Neuronal stem cell (in vitro differentiated cells): ENCODE data around the gene ZNF8.
A peak's percentile ranks its signal among the peaks of the same experiment; 100 is the strongest.

ENCODE experiments used
- DNase-seq: peaks from one replicate; pipeline ENCODE4 v3.0.0-alpha.2; 2013; ENCODE audit warnings: low spot score
- H2AFZ ChIP-seq: one replicate; pipeline ENCODE4 v1.6.1; 2013; ENCODE audit warnings: mild to moderate bottlenecking, low read length, inconsistent platforms
- H2AK5ac ChIP-seq: 2 replicates; pipeline ENCODE4 v1.6.1; 2013; ENCODE audit warnings: low read depth, mild to moderate bottlenecking, inconsistent platforms, low read length, moderate library complexity, mixed read lengths
- H2BK120ac ChIP-seq: 2 replicates; pipeline ENCODE4 v1.6.1; 2013; ENCODE audit warnings: low read depth, mild to moderate bottlenecking, inconsistent platforms, low read length, moderate library complexity, mixed read lengths
- H2BK12ac ChIP-seq: one replicate; pipeline ENCODE4 v1.6.1; 2013; ENCODE audit warnings: low read length, inconsistent platforms
- H2BK15ac ChIP-seq: 2 replicates; pipeline ENCODE4 v1.6.1; 2013; ENCODE audit warnings: mild to moderate bottlenecking, low read length, inconsistent platforms, mixed read lengths
- H2BK5ac ChIP-seq: one replicate; pipeline ENCODE4 v1.6.1; 2013; ENCODE audit warnings: inconsistent platforms, mild to moderate bottlenecking, low read length, moderate library complexity
- H3K14ac ChIP-seq: one replicate; pipeline ENCODE4 v1.6.1; 2013; ENCODE audit warnings: low read length, inconsistent platforms
- H3K18ac ChIP-seq: 2 replicates; pipeline ENCODE4 v1.6.1; 2013; ENCODE audit warnings: low read length, inconsistent platforms
- H3K23ac ChIP-seq: 2 replicates; pipeline ENCODE4 v1.6.1; 2013; ENCODE audit warnings: low read depth, mild to moderate bottlenecking, mixed read lengths, low read length, inconsistent platforms; ENCODE audit not compliant: poor library complexity
- H3K27ac ChIP-seq: replicated peaks from 3 replicates; pipeline ENCODE4 v1.5.1; 2013; ENCODE audit warnings: low read length, inconsistent platforms
- H3K27me3 ChIP-seq, 3 experiments: 2 replicates each; pipeline ENCODE4 v1.6.1; 2013; ENCODE audit warnings: low read length in 3 of 3, mild to moderate bottlenecking in 2 of 3, inconsistent platforms in 1 of 3, low read depth in 1 of 3, mixed read lengths in 1 of 3, moderate library complexity in 1 of 3; ENCODE audit not compliant: control insufficient read depth in 3 of 3, insufficient read depth in 3 of 3
- H3K36me3 ChIP-seq, 2 donors: replicated peaks in 1 of 2; 2 replicates each; pipeline ENCODE4 v1.6.1; 2013; ENCODE audit warnings: low read length in 2 of 2; ENCODE audit not compliant: control insufficient read depth in 2 of 2, insufficient read depth in 2 of 2
- H3K4ac ChIP-seq: 2 replicates; pipeline ENCODE4 v1.6.1; 2013; ENCODE audit warnings: inconsistent platforms, mild to moderate bottlenecking, low read length, moderate library complexity
- H3K4me1 ChIP-seq, 2 donors: 1 replicate in 1 of 2; 2 replicates in 1 of 2; pipeline ENCODE4 v1.6.1; 2013; ENCODE audit warnings: low read length in 2 of 2, low read depth in 1 of 2; ENCODE audit not compliant: control insufficient read depth in 2 of 2, insufficient read depth in 1 of 2
- H3K4me2 ChIP-seq: one replicate; pipeline ENCODE4 v1.6.1; 2013; ENCODE audit warnings: mild to moderate bottlenecking, low read length, inconsistent platforms; ENCODE audit not compliant: insufficient read depth, poor library complexity, severe bottlenecking
- H3K4me3 ChIP-seq, 2 donors: 2 replicates each; pipeline ENCODE4 v1.5.1; 2013; ENCODE audit warnings: low read length in 2 of 2, mild to moderate bottlenecking in 2 of 2, inconsistent platforms in 1 of 2, moderate library complexity in 1 of 2
- H3K79me1 ChIP-seq: one replicate; pipeline ENCODE4 v1.6.1; 2013; ENCODE audit warnings: low read depth, mild to moderate bottlenecking, inconsistent platforms, low read length, moderate library complexity
- H3K9ac ChIP-seq: one replicate; pipeline ENCODE4 v1.6.1; 2013; ENCODE audit warnings: mild to moderate bottlenecking, low read depth, low read length, inconsistent platforms; ENCODE audit not compliant: poor library complexity
- H3K9me3 ChIP-seq, 2 donors: replicated peaks in 1 of 2; 2 replicates each; pipeline versions ENCODE3 to v1.6.1; 2013; ENCODE audit warnings: low read length in 2 of 2, mild to moderate bottlenecking in 2 of 2, inconsistent platforms in 1 of 2, low read depth in 1 of 2, mixed read lengths in 1 of 2, moderate library complexity in 1 of 2; ENCODE audit not compliant: control insufficient read depth in 2 of 2, insufficient read depth in 1 of 2
- H4K8ac ChIP-seq: one replicate; pipeline ENCODE4 v1.6.1; 2013; ENCODE audit warnings: low read depth, mild to moderate bottlenecking, inconsistent platforms, low read length, moderate library complexity
- H4K91ac ChIP-seq: one replicate; pipeline ENCODE4 v1.6.1; 2013; ENCODE audit warnings: low read length, low read depth, mild to moderate bottlenecking, inconsistent platforms; ENCODE audit not compliant: poor library complexity
- WGBS, 2 donors: extraction: QIAGEN DNeasy Blood & Tissue Kit; methylation state at CpG; one replicate each; pipeline ENCODE4 v1.1.7; 2013; ENCODE audit warnings: missing lambda C conversion rate in 2 of 2, mixed read lengths in 1 of 2; ENCODE audit not compliant: insufficient read length in 2 of 2, insufficient replicate concordance in 1 of 2; ENCODE audit errors: extremely low coverage in 2 of 2; 5-methylcytosine and 5-hydroxymethylcytosine counted together

ZNF8 gene

DNA sequence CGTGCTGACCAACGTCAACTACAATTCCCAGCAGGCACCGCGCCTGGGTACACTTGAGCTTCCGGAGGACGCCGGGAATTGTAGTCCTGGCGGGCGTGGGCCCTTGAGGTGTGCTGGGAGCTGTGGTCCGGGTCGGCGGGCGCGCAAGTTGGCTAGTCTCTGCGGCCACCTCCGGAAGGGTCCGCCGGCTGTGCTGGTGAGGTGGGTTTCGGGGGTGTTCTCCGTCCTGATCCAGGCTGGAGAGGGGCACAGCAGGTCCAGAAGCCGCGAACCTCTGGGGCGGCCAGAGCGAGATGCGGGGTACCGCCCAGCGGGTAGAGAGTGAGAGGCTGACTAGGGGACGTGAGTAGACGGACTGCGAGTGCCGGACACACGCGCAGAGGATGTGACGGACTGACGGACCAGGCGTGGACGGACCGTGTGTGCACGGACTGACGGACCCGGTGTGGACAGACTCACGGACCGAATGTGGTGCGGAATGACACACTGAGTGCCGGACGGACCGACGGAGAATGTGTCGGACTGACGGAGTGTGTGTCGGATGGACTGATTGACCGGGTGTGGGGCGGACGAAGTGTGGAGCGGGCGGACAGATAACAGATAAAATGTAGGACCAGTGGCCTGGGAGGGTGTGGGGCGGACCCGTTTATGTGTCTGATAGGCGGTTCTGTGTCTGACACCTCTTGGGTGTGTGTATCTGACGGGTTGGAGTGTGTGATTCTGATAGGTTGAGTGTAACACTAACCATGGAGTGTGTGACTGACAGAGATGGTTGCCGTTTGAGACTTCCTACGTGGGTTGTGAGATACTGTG is 48.4 kb downstream of the ZNF8 start, which contains the start of gene ZSCAN22:
TSS of gene ZSCAN22 (plus strand) at position 81 of the 813 bp plus-strand sequence. CDS start 7,809 bp downstream, outside the sequence.
- H3K18ac ChIP-seq = peak within 1 kb of the TSS; percentile 89
- DNase-seq = peak; percentile 95
- peaks cover 7% of the 10 kb centered on the region for H3K79me1 ChIP-seq
- peak within 1 kb of the TSS; percentile 38 for H2BK15ac ChIP-seq
- H3K23ac ChIP-seq = peak within 1 kb of the TSS; percentile 99
- H2AFZ ChIP-seq = peak within 1 kb of the TSS; percentile 97
- no peaks in the 10 kb centered on the region for H3K9me3 ChIP-seq
- peak within 1 kb of the TSS; percentile 95 for H3K14ac ChIP-seq
- H3K4ac ChIP-seq = peak within 1 kb of the TSS; percentile 61
- H2BK120ac ChIP-seq = peak within 1 kb of the TSS; percentile 38
- no CpG with 5 or more reads among the region's 62 CpGs for WGBS, 2 donors
- H2BK5ac ChIP-seq = peak within 1 kb of the TSS; percentile 30
- H2BK12ac ChIP-seq = peak within 1 kb of the TSS; percentile 91
- H2AK5ac ChIP-seq = peak within 1 kb of the TSS; percentile 86
- H4K8ac ChIP-seq = peak within 1 kb of the TSS; percentile 53
- no peaks in the 10 kb centered on the region for H3K27me3 ChIP-seq
- peak within 1 kb of the TSS; percentile 95 for H3K4me2 ChIP-seq
- peak within 1 kb of the TSS; percentile 74 to 97 for H3K4me3 ChIP-seq
- H3K9ac ChIP-seq = peak within 1 kb of the TSS; percentile 100
- H3K27ac ChIP-seq = peak within 1 kb of the TSS; percentile 34
- peaks cover 4 to 18% of the 10 kb centered on the region in 2 donors for H3K36me3 ChIP-seq
- no peak within 1 kb of the TSS for H4K91ac ChIP-seq
- H3K4me1 ChIP-seq = peaks cover 5 to 8% of the 10 kb centered on the region in 2 donors

DNA sequence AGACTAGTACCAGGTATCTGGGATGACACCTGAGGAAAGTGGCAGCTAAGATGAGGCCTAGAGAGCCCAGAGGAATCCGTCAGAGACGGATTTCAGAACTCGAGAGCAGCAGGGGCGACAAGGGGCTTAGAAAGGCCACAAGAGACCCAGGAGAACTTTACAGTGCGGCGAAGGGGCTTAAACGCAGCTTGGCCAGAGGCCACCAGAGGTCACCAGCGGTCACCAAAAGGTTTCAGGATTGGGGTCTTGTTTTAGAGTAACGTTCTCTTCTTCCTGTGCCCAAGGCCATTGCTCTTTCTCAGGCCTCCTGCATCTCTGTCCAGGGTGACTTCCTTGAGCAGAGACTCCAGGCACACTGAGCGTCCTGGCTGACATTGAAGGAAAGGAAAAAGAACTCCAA is 50.2 kb downstream of the ZNF8 start:
- peak; percentile 47 for DNase-seq
- H3K36me3 ChIP-seq = peaks cover 2 to 9% of the 10 kb centered on the region in 2 donors
- WGBS, 2 donors = no CpG with 5 or more reads among the region's 10 CpGs
- no peak overlapping the region for H3K4me2 ChIP-seq
- H2BK120ac ChIP-seq = no peak overlapping the region
- H3K23ac ChIP-seq = no peak overlapping the region
- H4K8ac ChIP-seq = no peak overlapping the region
- no peak overlapping the region for H3K4ac ChIP-seq
- H2AFZ ChIP-seq = peak overlapping the region; percentile 56
- no peak overlapping the region for H3K9ac ChIP-seq
- no peak overlapping the region for H3K18ac ChIP-seq
- H2BK5ac ChIP-seq = no peak overlapping the region
- H2AK5ac ChIP-seq = no peak overlapping the region
- H3K4me1 ChIP-seq = peaks cover 5 to 8% of the 10 kb centered on the region in 2 donors
- no peak overlapping the region for H2BK12ac ChIP-seq
- H3K9me3 ChIP-seq = no peaks in the 10 kb centered on the region
- no peak overlapping the region for H2BK15ac ChIP-seq
- peaks cover 7% of the 10 kb centered on the region for H3K79me1 ChIP-seq
- H3K4me3 ChIP-seq = peak overlapping the region in 1 of 2 donors; percentile 74
- no peaks in the 10 kb centered on the region for H3K27me3 ChIP-seq
- no peak overlapping the region for H3K27ac ChIP-seq
- H4K91ac ChIP-seq = no peak overlapping the region
- H3K14ac ChIP-seq = no peak overlapping the region

DNA sequence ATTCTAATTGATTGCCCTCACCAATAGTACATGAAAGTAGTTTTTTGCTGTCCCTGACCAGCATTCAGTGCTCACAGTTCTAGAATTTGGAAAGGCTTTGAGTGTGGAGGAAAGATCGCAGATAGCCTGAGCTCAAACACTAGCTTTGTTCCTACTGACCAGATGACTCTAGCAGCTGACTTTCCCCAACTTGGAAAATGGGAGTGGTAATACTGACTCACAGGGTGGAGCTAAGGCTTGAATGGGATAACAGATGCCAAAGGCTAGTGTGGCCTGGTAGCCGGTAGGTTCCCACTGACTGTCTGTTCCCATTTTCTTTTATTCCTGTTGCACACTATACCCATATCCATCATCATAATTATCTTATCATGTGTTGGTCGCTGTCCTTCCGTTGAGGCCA is 51.7 kb downstream of the ZNF8 start:
- no peak overlapping the region for H3K9ac ChIP-seq
- no CpG with 5 or more reads among the region's 4 CpGs for WGBS, 2 donors
- H4K91ac ChIP-seq = no peak overlapping the region
- H4K8ac ChIP-seq = no peak overlapping the region
- H3K4me1 ChIP-seq = peaks cover 4 to 8% of the 10 kb centered on the region in 2 donors
- H3K79me1 ChIP-seq = peaks cover 3% of the 10 kb centered on the region
- H3K14ac ChIP-seq = no peak overlapping the region
- no peak overlapping the region for H2AK5ac ChIP-seq
- no peak overlapping the region for H2AFZ ChIP-seq
- H3K23ac ChIP-seq = no peak overlapping the region
- H2BK5ac ChIP-seq = no peak overlapping the region
- no peak overlapping the region for H3K4me2 ChIP-seq
- no peak overlapping the region for H2BK15ac ChIP-seq
- no peak overlapping the region for H3K4ac ChIP-seq
- H2BK120ac ChIP-seq = no peak overlapping the region
- no peaks in the 10 kb centered on the region for H3K27me3 ChIP-seq
- no peak overlapping the region for H2BK12ac ChIP-seq
- H3K36me3 ChIP-seq = peaks cover 3 to 10% of the 10 kb centered on the region in 2 donors
- no peak overlapping the region for H3K27ac ChIP-seq
- no peaks in the 10 kb centered on the region for H3K9me3 ChIP-seq
- H3K18ac ChIP-seq = no peak overlapping the region
- no peak overlapping the region for H3K4me3 ChIP-seq
- DNase-seq = no peak

DNA sequence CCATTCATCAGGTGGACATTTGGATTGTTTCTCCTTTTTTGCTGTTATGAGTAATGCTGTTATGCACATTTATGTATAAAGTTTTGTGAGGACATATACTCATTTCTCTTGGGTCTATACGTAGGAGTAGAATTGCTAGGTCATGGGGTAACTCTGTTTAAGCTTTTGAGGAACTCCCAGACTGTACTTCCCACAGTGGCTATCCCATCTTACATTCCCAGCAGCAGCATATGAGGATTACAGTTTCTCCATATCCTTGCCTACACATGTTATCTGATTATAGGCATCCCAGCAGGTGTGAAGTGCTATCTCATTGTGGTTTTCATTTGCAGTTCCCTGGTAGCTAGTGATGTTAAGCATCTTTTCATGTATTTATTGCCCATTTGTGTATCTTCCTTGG is 53.9 kb downstream of the ZNF8 start:
- H2BK12ac ChIP-seq = no peak overlapping the region
- H2BK5ac ChIP-seq = no peak overlapping the region
- no peak overlapping the region for H2BK120ac ChIP-seq
- no CpG with 5 or more reads among the region's 1 CpG for WGBS, 2 donors
- no peak overlapping the region for H4K91ac ChIP-seq
- no peak overlapping the region for H3K18ac ChIP-seq
- no peak overlapping the region for H3K4me3 ChIP-seq
- peaks cover 11 to 29% of the 10 kb centered on the region in 2 donors for H3K36me3 ChIP-seq
- H4K8ac ChIP-seq = no peak overlapping the region
- no peak for DNase-seq
- no peak overlapping the region for H2AFZ ChIP-seq
- H3K4me2 ChIP-seq = no peak overlapping the region
- no peaks in the 10 kb centered on the region for H3K79me1 ChIP-seq
- H2AK5ac ChIP-seq = no peak overlapping the region
- no peak overlapping the region for H3K23ac ChIP-seq
- no peak overlapping the region for H2BK15ac ChIP-seq
- no peaks in the 10 kb centered on the region for H3K9me3 ChIP-seq
- H3K14ac ChIP-seq = no peak overlapping the region
- H3K9ac ChIP-seq = no peak overlapping the region
- no peak overlapping the region for H3K27ac ChIP-seq
- H3K4ac ChIP-seq = no peak overlapping the region
- no peaks in the 10 kb centered on the region for H3K27me3 ChIP-seq
- peaks cover under 1 to 4% of the 10 kb centered on the region in 2 donors for H3K4me1 ChIP-seq
